Activated T-cell treated with anti-CD3 and anti-CD28 coated beads, Interleukin-2, amount 50 U/mL, for 48 hours (primary cell): ENCODE measurements around the gene LDLRAD1.
"Not testable (repeated sequence)": the region's sequence is repeated elsewhere in the genome, so short reads cannot be mapped to it uniquely, and the experiment has no call there.

Experiments
- DNase-seq, 2 experiments: peaks; one replicate each; pipeline ENCODE4 v3.0.0-alpha.2; 2020

Gene LDLRAD1

DNA sequence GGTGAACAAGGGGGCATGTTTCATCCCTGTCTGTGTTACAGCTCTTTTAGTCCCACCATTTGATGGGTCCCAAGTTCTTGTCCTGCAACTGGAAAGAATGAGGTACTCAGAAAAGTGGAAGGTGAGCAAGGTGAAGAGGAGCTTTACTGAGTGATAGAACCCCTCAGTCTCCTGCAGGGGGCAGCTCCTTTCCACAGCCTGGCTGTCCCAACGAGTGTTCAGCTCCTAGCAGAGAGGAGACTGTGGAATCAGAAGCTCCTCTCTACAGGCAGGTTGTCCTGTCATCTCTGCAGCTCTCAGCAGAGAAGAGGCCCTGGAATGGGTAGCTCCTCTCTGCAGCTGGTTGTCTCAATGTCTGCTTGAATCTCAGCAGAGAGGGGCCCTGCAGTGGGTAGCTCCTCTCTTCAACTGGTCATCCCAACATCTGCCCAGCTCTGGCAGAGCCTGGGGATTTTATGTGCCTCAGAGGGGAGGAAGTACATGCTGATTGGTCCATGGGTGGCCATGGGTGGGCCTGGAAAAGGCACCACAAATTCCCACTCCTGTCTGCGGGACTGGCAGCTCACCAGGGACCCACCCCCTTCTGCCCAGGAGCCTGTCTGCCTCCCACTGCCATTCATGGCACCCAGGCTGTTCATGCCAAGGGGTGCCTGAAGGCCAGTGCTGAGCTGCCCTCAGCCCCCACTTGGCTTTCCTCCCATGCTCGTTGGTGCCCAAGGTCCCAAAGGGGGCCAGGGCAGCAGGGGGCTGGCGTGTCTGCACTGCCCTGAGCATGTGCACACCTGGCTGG is 25.7 kb downstream of the LDLRAD1 start:
- no peak for DNase-seq

DNA sequence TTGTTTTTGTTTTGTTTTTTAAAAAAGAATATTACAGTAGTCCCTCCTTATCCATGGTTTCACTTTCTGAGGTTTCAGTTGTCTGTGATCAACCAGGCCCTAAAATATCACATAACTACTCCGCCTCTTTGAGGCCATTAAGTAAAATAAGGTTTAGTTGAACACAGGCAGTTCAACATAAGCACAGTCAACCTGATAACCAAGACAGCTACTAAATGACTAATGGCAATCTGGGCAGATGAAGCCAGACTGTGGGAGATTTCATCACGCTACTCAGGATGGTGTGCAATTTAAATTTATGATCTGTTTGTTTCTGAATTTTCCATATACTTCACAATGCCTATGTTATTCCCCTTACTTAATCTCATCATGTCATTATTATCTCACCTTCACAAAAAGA is 30.1 kb downstream of the LDLRAD1 start:
- no peak for DNase-seq

DNA sequence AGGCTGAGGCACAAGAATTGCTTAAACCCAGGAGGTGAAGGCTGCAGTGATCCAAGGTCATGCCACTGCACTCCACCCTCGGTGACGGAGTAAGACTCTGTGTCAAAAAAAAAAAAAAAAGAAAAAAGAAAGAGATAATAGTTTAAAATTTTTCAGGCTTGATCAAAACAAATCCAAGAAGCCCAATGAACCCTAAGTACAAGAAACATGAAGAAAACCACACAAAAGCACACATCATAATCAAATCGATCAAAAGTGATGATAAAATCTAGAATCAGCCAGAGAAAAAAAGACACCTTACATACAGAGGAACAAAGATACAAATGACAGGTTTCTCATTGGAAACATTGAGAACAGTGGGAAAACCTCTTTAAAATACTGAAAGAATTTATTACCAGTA is 31.5 kb downstream of the LDLRAD1 start:
- DNase-seq: no peak

DNA sequence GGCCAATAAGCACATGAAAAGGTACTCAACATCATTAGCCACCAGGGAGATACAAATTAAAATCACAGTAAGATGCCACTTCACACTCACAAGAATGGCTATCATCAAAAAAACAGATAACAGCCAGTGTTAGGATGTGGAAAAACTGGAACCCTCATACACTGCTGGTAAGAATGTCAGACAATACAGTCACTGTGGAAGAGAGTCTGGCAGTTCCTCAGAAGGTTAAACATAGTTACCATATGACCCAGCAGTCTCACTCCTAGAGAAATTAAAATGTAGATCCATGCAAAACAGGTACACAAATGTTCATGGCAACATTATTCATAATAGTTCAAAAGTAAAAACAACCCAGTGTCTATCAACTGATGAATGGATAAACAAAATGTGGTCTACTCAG is 33.3 kb downstream of the LDLRAD1 start:
- DNase-seq: no peak

DNA sequence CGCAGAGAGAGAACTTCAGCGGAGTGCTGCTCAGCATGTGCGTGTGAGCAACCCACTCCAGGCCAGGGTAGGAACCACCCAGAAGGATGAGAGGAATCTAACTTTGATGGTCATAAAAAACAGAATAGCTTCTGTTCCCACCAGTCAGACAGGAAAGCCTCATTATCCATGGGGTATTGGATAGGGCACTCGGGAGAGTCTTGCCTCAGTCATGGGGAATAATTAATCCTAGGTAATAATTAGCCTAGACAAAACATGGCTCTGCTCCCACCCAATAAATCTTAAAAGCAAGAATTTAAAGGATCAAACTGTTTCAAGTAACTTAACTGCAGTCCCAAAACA is 35.3 kb downstream of the LDLRAD1 start:
- DNase-seq: no peak

DNA sequence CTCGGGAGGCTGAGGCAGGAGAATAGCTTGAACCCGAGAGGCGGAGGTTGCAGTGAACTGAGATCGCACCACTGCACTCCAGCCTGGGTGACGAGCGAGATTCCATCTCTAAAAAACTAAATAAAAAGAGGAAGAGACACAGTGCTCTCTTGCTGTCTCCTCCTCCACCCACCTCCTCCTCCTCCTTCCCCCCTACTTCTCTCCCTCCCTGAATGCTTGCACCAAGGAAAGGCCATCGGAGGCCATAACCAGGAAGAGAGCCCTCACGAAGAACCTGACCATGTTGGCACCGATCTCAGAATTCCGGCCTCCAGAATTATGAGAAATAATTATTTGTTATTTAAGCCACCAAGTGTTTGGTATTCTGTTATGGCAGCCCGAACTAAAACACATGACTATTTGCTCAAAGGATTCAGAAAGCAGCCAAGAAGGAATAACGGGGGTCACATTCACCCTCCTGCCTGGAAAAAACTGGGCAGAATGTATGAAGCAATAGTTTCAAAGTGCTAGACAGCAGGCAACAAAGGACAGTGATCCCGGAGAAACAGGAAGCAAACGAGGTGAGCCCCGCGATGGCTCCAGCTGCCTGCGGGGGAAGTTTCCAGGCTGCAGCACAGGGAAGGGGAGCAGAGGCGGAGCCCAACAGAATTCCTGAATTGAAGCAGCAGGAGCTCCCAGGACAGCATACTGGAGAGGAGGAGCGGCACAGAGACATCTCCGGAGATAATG is 35.8 kb downstream of the LDLRAD1 start:
- DNase-seq: no peak

DNA sequence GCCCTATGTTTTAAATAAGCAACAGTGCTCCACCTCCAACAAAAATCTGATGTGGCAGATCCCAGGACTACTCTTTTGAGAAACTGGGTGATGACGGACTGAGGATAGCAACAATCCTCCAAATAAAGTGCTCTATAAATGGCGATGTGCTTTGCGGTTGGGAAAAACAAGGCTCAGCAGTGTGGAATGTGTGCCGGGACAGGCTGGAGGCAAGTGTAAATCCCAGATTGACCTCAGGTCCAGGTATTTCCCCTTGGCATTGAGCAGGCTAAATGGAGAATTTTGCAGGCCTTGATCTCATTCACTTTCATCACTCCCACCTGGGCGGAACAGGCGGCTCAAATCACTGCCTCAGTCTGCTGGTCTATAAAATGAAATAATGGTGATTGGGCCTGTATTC is 36.8 kb downstream of the LDLRAD1 start:
- DNase-seq: no peak

DNA sequence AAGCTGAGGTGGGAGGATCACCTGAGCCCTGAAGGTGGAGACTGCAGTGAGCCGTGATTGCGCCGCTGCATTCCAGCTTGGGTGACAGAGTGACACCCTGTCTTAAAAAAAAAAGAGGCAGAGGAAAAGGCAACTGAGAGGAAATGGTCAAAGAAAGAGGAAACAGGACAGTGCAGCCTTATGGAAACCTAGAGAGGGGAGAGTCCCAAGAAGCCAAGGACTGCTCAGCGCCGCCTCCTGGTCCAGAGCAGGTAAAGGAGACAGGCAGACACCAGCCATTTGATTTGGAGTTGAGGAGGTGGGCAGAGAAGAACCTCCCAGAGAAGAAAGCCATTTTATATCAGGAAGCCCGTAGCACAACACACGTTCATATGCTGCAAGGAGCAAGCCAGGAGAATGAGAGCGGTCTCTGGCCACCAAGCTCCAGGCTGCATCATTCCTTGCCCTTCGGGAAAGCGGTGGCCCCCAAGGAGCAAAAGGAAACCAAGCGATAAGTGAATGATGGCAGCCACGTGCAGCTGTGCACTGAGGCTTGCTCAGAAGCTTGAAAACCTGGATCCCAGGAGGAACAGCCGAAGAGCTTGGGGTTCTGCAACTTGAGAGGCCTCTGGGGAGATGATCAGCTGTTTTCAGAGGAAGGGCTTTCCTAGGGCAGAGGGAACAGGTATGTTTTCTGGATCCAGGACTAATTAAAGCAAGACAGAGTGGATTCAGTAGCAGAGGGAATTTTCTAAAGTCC is 38.1 kb downstream of the LDLRAD1 start:
- no peak for DNase-seq

DNA sequence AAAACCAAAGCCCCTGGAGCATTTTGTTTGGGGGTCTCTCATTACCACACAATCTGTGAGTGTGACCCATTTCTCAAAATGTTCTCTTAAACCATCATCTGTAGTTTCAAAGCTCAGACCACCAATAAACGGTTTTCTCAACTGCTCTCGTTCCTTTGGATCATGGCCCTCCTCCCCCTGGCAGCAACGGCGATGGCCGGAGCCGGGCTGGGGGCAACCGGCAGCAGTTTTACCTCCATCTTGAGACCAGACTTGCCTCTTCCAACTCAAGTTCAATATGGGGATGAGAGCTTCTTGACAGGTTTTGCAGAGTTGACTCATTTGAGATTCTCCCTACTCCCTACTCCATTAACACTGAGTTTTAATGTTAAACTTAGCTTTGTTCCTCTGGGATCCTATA is 42.1 kb downstream of the LDLRAD1 start:
- DNase-seq: no peak

DNA sequence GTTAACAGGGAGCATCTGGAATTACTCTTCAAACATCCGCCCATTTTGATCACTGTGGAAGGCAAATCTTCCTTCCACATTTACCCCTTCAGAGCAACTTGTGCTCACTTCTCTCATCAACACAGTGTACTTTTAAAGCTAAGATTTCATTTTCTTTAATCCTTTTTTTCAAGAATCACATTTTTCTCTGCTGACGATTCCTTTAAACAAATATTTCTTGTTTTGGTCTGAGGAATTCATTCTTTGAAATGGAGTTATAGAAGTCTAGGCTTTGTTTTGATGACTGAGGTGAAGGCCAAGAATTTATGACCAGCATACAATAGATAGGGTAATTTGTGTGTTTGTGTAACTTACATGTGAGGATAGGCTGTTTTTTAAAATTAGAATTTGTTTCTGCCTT is 46.3 kb downstream of the LDLRAD1 start:
- DNase-seq: no peak

DNA sequence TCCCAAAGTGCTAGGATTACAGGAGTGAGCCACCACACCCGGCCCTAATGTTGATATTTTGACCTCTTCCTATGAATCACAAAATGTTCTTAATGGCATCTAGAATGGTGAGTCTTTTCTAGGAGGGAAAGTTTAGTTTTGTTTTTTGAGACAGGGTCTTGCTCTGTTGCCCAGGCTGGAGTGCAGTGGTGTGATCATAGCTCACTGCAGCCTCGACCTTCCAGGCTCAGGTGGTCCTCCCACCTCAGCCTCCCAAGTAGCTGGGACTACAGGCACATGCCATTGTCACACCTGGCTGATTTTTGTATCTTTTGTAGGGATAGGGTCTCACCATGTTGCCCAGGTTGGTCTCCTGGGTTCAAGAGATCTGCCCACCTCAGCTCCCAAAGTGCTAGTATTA is 48.7 kb downstream of the LDLRAD1 start:
- not testable (repeated sequence) for DNase-seq

DNA sequence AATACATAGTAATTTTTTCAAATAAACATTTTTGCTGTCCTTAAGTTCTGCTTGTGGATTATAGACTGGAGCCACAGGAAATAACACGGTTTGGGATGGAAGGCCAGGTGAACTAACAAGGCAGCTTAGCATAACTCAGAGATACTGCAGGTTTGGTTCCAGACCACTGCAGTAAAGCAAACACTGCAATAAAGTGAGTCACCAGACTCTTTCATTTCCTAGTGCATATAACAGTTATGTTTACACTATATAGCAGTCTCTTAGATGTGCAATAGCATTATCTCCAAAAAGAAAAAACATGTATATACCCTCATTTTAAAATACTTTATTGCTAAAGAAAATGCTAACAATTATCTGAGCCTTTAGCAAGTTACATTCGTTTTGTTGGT is 49.9 kb downstream of the LDLRAD1 start:
- no peak for DNase-seq

DNA sequence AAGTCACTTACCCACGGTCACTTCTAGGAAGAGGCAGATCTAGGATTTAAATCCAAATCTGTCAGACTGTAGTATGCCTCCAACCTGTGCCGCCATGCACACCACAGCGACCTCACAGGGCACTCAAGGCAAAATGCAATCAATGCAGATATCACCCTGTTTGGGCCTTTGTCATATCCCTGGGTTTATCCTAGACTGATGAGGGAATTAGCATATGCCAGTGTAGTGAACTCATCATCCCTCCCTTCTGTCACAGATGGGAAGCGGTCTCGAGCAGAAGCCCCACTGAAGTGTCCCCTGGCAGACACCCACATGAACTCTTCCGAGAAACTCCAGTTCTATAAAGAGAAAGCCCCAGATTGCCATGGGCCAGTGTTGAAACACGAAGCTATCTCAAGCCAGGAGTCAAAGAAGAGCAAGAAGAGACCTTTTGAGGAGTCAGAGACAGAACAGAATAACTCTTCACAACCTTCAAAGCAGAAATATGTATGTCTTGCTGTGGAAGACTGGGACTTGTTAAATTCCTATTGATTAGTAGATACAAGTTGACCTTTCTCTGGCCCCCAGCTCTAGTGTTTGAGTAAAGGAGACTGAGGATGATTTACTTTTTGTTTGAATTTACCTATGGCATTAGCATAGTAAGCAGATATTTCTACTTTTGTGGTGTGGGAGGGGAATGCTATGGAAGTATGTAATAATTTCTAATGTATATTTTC is 50.4 kb downstream of the LDLRAD1 start:
- DNase-seq: no peak

DNA sequence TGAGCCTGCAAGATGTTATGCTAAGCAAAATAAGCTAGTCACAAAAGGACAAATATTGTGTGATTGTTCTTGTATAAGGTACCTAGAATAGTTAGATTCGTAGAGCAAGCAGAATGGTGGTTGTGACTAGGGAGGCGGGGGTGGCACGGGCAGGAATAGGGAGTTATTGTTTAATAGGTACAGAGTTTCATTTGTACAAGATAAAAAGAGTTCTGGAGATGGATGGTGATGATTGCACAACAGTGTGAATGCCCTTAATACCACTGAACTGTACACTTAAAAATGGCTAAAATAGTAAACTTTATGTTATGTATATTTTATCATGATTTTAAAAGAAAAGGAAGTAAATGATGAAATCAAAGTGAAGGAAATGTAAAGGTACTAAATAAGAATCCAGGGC is 51.2 kb downstream of the LDLRAD1 start:
- no peak for DNase-seq

DNA sequence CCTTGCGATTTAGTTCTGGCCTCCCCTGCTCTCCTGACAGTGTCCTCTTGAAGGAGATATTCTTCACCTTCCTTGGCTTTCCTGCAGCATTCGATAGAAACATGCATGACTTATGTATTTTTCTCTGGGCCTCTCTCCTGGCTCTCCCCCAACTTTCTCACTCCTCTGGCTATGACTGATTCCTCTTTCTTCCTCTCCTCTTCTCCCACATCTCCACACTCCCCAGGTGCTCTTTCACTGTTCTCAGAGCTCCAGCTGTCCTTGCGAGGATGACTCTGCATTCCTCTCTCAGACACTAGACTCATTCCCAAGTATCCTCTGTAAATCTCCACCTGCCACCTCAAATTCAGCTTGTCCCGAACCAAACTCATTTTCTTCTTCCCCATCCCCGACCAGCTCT is 53.9 kb downstream of the LDLRAD1 start:
- DNase-seq: no peak

DNA sequence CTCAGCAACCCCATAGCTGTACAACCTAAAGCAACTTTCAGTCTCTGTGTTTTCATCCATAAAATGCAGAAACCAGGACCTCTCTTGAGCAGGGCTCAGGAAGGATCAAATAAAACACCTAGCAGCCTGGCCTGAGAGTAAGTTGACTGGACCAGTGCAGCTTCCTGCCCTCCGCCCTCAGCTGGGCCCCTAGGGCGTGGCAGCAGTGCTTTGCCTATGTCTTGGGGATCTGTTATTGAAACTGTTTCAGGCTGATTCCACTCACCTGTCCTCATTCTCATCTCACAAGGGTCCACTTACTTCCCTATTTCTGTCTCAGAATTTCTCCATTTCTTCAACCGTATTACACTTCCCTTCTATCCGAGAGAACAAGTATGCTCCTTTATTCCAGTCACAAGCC is 54.5 kb downstream of the LDLRAD1 start:
- no peak for DNase-seq

DNA sequence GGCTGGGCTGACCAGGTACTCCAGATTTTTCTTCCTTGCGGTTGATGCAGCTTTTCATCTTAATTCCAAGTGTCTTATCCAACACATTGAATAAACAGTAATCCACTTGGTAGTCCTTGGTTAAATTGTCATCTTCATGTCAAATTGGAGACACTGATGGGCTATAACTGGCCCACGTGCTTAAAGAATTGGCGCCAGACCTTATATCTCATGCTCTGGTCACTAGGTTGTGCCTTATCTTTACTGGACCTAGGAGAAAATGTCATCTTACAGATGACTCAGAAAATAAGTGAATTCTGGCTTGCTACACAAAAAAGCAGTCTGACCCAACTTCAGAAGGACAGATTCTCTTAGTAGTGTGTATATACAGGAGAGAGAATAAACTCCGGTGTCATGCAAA is 55.6 kb downstream of the LDLRAD1 start:
- DNase-seq: no peak

DNA sequence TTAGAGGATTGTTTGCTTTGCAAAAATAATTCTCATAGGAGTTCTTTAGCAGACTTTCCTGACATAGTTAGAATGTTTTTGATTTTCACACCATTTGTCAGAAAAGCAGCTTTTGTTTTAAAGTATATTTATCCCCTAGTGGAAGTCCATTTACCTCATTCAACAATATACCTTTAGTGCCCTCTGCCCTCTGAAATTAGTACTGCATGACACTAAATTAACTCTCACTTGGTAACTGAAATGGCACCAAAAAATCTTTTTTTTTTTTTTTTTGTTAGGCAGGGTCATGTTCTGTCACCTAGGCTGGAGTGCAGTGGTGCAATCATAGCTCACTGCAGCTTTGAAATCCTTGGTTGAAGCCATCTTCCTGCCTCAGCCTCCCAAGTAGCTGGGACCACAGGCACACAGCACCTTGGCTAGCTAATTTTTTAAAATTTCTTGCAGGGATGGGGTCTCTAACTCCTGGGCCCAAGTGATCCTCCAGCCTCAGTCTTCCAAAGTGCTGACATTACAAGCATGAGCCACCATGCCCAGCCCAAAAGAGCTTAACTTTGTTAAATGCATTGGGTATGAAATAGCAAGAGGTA is 58.2 kb downstream of the LDLRAD1 start:
- no peak for DNase-seq
